Activated naive CD4-positive, alpha-beta T cell treated with anti-CD3 and anti-CD28 coated beads, Interleukin-2, amount 10 ng/mL, durations not matched to agents 7 days and 5 days (primary cell): ENCODE results near the gene B3GAT1.

Source experiments
- CTCF ChIA-PET: fragments of 350-600 bp; sonication (Branson Sonifier 250); formaldehyde crosslinking; loops from one replicate; lab custom pipeline; 2021; ENCODE audit warnings: antibody characterized with exemption; lab: Charles Lee
- DNase-seq: peaks from one replicate; pipeline ENCODE4 v3.0.0-alpha.2; 2020
- H3K27ac Mint-ChIP-seq: one replicate; pipeline ENCODE4 v1.8.0; 2021; ENCODE audit warnings: mild to moderate bottlenecking, moderate library complexity, mixed read lengths
- H3K27me3 Mint-ChIP-seq: one replicate; pipeline ENCODE4 v1.8.0; 2021; ENCODE audit warnings: mild to moderate bottlenecking, mixed read lengths
- H3K36me3 Mint-ChIP-seq: one replicate; pipeline ENCODE4 v1.8.0; 2021; ENCODE audit warnings: mixed read lengths
- H3K4me1 Mint-ChIP-seq: one replicate; pipeline ENCODE4 v1.8.0; 2021; ENCODE audit warnings: mixed read lengths
- H3K4me3 Mint-ChIP-seq: one replicate; pipeline ENCODE4 v1.8.0; 2021; ENCODE audit warnings: mild to moderate bottlenecking, moderate library complexity, mixed read lengths
- H3K9me3 Mint-ChIP-seq: one replicate; pipeline ENCODE4 v1.8.0; 2021; ENCODE audit warnings: mixed read lengths

Gene B3GAT1

DNA sequence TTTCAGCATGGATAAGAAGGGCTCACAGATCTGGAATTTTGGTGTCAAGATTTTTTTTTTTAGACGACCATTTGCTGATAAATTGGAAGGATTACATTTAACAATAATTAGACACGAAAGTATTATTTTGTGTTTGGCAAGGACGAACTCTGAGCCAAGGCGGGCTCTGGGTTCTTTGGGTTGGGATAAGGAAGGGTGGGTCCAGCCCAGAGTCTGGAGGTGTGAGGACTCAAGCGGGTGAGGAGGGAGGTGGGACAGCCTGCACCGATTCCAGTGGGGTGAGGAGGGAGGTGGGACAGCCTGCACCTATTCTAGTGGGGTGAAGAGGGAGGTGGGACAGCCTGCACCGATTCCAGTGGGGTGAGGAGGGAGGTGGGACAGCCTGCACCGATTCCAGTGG lies 4.1 kb downstream of the B3GAT1 start:
- H3K27me3 Mint-ChIP-seq, result peaks cover 74% of the 10 kb centered on the region
- H3K9me3 Mint-ChIP-seq, result no peaks in the 10 kb centered on the region
- no peak overlapping the region for H3K27ac Mint-ChIP-seq
- H3K4me1 Mint-ChIP-seq, result peaks cover 6% of the 10 kb centered on the region
- DNase-seq, result no peak
- no peak overlapping the region for H3K4me3 Mint-ChIP-seq
- no peaks in the 10 kb centered on the region for H3K36me3 Mint-ChIP-seq
- CTCF ChIA-PET, result no interaction called here

- Mint-ChIP-seq H3K9me3 (no peaks in the 10 kb centered on the region), H3K4me3 (no peak overlapping the region)
Measured at GRCh38 chr11:134407321-134407828, 4.7 kb downstream of the B3GAT1 start.

DNA sequence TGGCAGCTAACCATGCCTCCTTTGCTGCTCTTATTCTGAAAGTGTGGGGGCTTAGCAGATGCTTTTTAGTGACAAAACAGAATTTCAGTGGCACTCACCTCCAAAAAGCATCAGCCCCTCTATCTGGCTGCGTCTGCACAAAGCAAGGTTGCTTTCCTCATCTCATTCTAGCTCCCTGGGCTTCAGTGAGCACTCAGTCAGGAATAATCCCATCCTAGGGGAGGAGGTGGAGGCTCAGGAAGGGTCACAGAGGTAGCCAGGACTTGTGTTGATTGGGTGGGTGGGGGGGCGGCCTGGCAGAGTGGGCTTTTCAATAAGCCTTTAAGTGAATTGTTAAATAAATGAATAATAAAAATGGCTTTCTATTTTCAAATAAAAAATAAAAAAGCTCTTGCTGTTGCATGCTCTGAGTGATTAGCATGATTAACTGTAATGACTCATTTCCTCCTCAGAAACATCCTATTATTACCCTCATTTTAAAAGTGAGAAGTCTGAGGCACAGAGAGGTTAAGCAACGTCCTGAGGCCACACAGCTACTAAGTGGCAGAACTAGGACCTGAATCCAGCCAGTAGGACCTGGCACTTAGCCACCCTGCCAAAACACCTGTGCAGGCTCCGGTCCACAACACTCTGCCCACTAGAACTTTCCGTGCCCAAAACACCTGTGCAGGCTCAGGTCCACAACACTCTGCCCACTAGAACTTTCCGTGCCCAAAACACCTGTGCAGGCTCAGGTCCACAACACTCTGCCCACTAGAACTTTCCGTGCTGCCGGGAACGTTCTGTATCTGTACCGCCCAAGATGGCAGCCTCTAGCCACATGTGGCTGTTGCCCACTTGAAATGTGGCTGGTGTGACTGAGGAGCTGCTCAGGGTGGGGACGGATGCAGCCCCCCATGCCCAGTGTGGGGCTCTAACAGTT lies 5.5 kb downstream of the B3GAT1 start:
- H3K4me3 Mint-ChIP-seq, result no peak overlapping the region
- no peak for DNase-seq
- H3K4me1 Mint-ChIP-seq, result peaks cover 4% of the 10 kb centered on the region
- H3K27ac Mint-ChIP-seq, result no peak overlapping the region
- H3K27me3 Mint-ChIP-seq, result peaks cover 74% of the 10 kb centered on the region
- no peaks in the 10 kb centered on the region for H3K9me3 Mint-ChIP-seq
- H3K36me3 Mint-ChIP-seq, result no peaks in the 10 kb centered on the region
- CTCF ChIA-PET, result no interaction called here

More at GRCh38 chr11:134407321-134407828, 4.7 kb downstream of the B3GAT1 start:
- Mint-ChIP-seq H3K27ac (no peak overlapping the region), H3K27me3 (peaks cover 74% of the 10 kb centered on the region), H3K36me3 (no peaks in the 10 kb centered on the region), H3K4me1 (peaks cover 4% of the 10 kb centered on the region)
- DNase-seq, result no peak
- CTCF ChIA-PET, result no interaction called here

DNA sequence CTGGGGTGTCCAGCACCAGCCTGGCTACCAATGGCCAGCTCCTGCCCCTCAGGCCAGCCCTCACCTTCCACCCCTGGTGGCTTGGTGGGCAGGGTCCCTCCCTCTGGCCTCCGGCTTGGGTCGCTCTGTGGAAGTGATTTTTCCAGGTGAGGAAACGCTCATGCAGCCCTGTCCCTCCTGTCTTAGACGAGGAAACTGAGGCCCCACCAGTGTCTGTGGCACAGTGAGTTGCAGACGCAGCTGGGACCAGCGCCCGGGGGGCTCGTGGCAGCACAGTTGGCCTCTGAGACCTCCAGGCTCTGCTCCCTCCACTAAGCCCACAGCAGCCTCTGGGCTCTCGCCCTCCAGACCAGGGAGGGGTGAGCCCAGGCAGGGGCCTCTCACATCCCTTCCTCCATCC lies 6.2 kb downstream of the B3GAT1 start:
- Mint-ChIP-seq H3K4me3 (no peak overlapping the region), H3K9me3 (no peaks in the 10 kb centered on the region), H3K4me1 (no peaks in the 10 kb centered on the region), H3K36me3 (no peaks in the 10 kb centered on the region), H3K27ac (no peak overlapping the region), H3K27me3 (peaks cover 68% of the 10 kb centered on the region)
- CTCF ChIA-PET, result no interaction called here
- DNase-seq, result no peak

DNA sequence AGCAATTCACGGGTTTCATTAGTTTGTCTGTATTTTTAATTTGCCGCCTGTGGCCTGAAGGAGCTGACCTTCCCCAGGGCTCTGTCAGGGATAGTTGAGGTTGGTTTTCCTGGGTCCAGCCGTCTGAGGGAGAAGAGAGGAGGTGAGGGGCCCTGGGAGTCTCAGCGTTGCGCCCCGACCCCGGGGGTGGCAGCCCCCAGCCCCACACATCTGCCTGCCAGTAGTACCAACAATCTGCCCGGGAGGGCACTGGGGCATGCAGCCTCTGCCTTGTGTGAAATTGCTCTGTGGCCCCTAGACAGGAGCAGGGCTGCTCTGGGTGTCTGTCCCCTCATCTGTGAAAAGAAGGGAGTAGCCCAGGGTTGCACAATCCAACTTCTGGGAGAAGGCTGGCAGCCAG lies 6.6 kb downstream of the B3GAT1 start:
- no peaks in the 10 kb centered on the region for H3K36me3 Mint-ChIP-seq
- H3K4me1 Mint-ChIP-seq, result no peaks in the 10 kb centered on the region
- CTCF ChIA-PET, result no interaction called here
- no peak overlapping the region for H3K27ac Mint-ChIP-seq
- H3K27me3 Mint-ChIP-seq, result peaks cover 64% of the 10 kb centered on the region
- no peak for DNase-seq
- no peak overlapping the region for H3K4me3 Mint-ChIP-seq
- H3K9me3 Mint-ChIP-seq, result no peaks in the 10 kb centered on the region

- H3K27ac Mint-ChIP-seq, result no peak overlapping the region
Measured at GRCh38 chr11:134404575-134405341, 7.3 kb downstream of the B3GAT1 start.

DNA sequence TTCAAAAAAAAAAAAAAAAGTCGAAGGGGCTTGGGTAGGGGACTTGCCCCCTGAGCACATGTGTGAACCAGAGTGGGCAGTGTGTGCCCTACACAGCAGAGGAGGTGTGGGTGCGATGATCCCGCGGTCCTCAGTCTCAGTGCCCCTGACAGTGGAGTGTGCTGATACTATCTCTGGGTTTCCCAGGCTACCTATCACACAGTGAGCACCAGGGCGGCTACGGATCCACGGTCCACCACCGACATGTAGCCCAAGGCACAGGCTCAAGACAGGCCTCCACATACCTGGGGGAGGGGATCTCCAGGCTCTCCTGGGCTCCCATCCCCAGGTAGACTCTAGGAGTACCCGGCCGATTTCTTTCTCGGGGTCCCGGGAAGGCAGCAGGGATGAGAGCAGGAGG lies 9.1 kb downstream of the B3GAT1 start:
- CTCF ChIA-PET, result no interaction called here
- DNase-seq, result no peak
- H3K4me3 Mint-ChIP-seq, result no peak overlapping the region
- H3K27me3 Mint-ChIP-seq, result peaks cover 67% of the 10 kb centered on the region
- H3K4me1 Mint-ChIP-seq, result no peaks in the 10 kb centered on the region
- H3K9me3 Mint-ChIP-seq, result no peaks in the 10 kb centered on the region
- no peak overlapping the region for H3K27ac Mint-ChIP-seq
- H3K36me3 Mint-ChIP-seq, result no peaks in the 10 kb centered on the region

More at GRCh38 chr11:134404575-134405341, 7.3 kb downstream of the B3GAT1 start:
- Mint-ChIP-seq H3K9me3 (no peaks in the 10 kb centered on the region), H3K27me3 (peaks cover 63% of the 10 kb centered on the region), H3K4me1 (no peaks in the 10 kb centered on the region), H3K36me3 (no peaks in the 10 kb centered on the region), H3K4me3 (no peak overlapping the region)
- CTCF ChIA-PET, result no interaction called here
- DNase-seq, result no peak

DNA sequence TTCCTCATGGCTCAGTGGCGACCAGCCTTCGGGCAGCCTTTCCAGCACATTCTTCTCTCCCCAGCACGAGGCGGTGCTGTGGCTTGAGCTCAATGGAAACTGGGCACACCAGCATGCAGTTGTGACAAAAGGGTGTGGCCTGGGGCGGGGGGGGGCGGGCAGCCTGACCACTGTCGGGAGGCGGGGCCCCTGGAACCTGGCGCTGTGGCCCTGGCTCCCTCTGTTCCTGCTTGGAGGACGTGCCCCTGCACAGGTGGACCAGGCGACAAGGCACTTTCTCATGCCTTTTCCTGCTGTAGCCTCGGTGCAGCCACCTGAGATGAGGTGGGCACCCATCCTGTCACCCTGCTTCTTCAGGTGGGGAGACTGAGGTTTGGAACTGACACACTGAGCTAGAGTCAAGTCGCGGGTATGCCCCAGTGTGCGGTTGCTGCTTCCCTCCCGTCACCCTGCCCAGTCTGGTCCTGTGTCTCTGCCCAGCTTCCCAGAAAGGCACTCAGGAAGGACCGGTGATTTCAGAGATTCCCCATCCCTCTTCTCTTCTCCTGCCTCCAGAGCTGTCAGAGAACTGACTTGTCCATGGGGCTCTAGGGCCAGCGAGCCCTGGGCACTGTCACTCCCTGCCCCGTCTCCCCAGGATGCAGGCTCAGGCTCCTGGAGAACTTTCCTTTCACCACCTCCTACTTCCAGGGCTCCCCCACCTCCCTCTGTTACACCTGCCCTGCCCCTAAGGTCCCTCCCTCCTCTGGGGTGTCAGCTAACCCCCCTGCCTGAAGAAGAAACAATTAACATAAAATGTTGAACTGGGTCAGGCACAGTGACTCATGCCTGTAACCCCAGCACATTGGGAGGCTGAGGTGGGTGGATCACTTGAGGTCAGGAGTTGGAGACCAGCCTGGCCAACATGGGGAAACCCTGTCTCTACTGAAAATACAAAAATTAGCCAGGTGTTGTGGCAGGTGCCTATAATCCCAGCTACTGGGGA lies 9.9 kb downstream of the B3GAT1 start:
- Mint-ChIP-seq H3K4me1 (no peaks in the 10 kb centered on the region), H3K27ac (no peak overlapping the region), H3K36me3 (no peaks in the 10 kb centered on the region), H3K9me3 (no peaks in the 10 kb centered on the region), H3K4me3 (no peak overlapping the region), H3K27me3 (peaks cover 64% of the 10 kb centered on the region)
- CTCF ChIA-PET, result no interaction called here
- no peak for DNase-seq

GRCh38 chr11:134399996-134400395 lies 12.0 kb downstream of the B3GAT1 start:
- no peaks in the 10 kb centered on the region for H3K36me3 Mint-ChIP-seq
- DNase-seq, result no peak
- no peaks in the 10 kb centered on the region for H3K9me3 Mint-ChIP-seq
- H3K27me3 Mint-ChIP-seq, result peaks cover 67% of the 10 kb centered on the region
- no peak overlapping the region for H3K4me3 Mint-ChIP-seq
- CTCF ChIA-PET, result interaction anchor here (0.6 kb wide), 1 partner anchor 130 kb away, joined by 3 read pairs; no protein-coding TSS in a partner anchor
- no peak overlapping the region for H3K27ac Mint-ChIP-seq
- no peaks in the 10 kb centered on the region for H3K4me1 Mint-ChIP-seq

DNA sequence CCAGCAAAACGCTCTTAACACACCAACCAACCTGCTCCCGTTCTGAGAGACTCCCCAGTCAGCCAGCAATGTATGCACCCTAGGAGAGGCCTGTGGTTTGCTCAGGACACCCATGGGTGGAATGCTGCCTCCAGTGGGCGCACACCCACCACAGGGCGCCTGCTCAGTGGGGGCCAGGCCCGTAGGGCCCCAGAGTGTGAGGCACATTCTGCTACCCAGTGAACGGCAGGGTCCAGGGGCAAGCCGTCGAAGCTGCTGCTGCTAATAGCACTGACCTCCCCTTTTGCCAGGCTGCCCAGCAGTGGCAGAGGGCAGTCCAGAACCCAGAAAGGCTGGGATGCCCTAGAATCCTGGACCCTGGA lies 12.8 kb downstream of the B3GAT1 start:
- DNase-seq, result no peak
- CTCF ChIA-PET, result interaction anchor here (0.6 kb wide), 1 partner anchor 129 kb away, joined by 3 read pairs; no protein-coding TSS in a partner anchor
- Mint-ChIP-seq H3K27me3 (peaks cover 65% of the 10 kb centered on the region), H3K4me3 (no peak overlapping the region), H3K9me3 (no peaks in the 10 kb centered on the region), H3K4me1 (no peaks in the 10 kb centered on the region), H3K27ac (no peak overlapping the region), H3K36me3 (no peaks in the 10 kb centered on the region)

DNA sequence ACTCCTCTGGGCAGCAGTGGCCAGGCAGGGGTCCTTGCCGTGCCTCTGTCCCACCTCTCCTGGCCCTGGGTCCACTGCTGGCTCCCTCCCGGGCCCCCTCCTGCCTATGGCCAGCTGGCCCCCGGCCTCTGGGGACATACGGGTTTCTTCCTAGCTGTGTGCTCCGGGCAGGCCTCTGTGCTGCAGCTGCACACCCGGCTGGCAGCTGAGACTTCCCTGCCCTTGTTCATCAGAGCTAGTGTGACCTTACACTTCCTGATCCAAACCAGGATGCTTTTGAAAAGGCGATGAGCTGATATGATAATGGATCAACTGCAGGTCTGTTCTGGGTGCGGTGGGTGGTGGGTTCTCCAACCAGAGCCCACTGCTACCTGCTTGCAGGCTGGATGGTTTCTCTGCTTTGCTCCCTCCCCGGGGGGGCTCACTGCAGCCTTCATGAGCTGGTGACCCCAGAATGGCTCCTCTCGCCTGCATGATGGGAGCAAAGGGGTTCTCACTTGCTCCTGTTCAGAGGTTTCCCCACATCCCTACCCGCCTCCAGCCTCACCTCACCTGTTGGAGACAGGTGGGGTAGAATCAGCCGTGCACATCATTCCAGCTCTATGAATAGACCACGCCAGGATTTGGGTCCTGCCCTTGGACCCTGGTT lies 13.3 kb downstream of the B3GAT1 start:
- Mint-ChIP-seq H3K4me3 (no peak overlapping the region), H3K36me3 (no peaks in the 10 kb centered on the region), H3K27me3 (peaks cover 71% of the 10 kb centered on the region), H3K9me3 (no peaks in the 10 kb centered on the region), H3K4me1 (no peaks in the 10 kb centered on the region), H3K27ac (no peak overlapping the region)
- no peak for DNase-seq
- CTCF ChIA-PET, result no interaction called here

- no peak for DNase-seq
- CTCF ChIA-PET, result no interaction called here
- H3K4me1 Mint-ChIP-seq, result no peaks in the 10 kb centered on the region
- no peak overlapping the region for H3K27ac Mint-ChIP-seq
- H3K9me3 Mint-ChIP-seq, result no peaks in the 10 kb centered on the region
- H3K36me3 Mint-ChIP-seq, result no peaks in the 10 kb centered on the region
- no peak overlapping the region for H3K4me3 Mint-ChIP-seq
- H3K27me3 Mint-ChIP-seq, result peaks cover 74% of the 10 kb centered on the region
Measured at GRCh38 chr11:134398079-134398444, 14.0 kb downstream of the B3GAT1 start.

DNA sequence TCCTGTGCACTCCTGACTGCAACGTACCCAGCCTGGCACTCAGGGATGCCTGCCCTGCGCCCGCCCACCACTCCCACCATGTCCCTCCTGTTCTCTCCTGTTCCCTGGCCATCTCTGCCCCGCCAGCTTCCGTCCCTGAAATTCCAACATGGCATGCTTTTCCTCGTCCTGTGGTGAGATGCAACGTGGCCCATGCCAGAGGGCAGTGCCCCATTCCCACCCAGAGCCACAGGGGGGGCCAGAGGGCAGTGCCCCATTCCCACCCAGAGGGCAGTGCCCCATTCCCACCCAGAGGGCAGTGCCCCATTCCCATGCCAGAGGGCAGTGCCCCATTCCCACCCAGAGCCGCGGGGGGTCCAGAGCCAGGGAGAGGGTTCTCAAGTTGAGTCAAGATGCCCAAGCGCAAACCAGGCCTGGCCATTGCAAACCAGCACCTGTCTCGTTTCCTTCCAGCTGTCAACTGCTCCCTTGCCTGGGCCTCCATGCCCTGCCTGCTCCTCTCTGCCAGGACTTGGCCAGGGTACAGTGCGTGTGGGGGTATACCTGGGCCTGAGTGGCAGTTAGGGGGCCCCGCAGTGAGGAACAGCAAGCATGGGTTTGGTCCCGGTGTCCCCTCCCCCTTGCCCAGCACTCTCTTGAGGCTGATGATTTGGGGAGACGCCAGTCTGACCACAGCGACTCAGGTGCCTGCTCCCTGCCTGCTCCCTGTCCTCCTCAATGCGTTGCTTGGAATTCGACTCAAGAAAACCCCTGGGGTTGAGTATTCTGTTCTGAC lies 14.6 kb downstream of the B3GAT1 start:
- Mint-ChIP-seq H3K27ac (no peak overlapping the region), H3K4me3 (no peak overlapping the region), H3K36me3 (no peaks in the 10 kb centered on the region), H3K9me3 (no peaks in the 10 kb centered on the region), H3K4me1 (no peaks in the 10 kb centered on the region), H3K27me3 (peaks cover 74% of the 10 kb centered on the region)
- CTCF ChIA-PET, result no interaction called here
- DNase-seq, result no peak
